Body of pancreas (tissue), 4 donors: ENCODE data around the gene CACNG7. TPM values are rescaled to one million over a fixed set of nuclear protein-coding genes. Genes with fewer than 3 reads are reported as not detected.
A peak's percentile ranks its signal among the peaks of the same experiment; 100 is the strongest.

Experiments used
- ATAC-seq: fragments of 150-250 bp; one replicate; pipeline ENCODE4 v1.9.1; 2016
- DNase-seq, 4 donors: peaks; one replicate each; pipeline ENCODE4 v3.0.0-alpha.2; 2019
- H3K27ac ChIP-seq, 4 donors: fragments of 200-600 bp; sonication (generic); 1 replicate in 3 of 4; 2 replicates in 1 of 4; pipeline versions ENCODE4 v1.5.1 to v1.6.1; 2016 to 2019; ENCODE audit warnings: mild to moderate bottlenecking in 1 of 4, mixed read lengths in 1 of 4, moderate library complexity in 1 of 4
- H3K27me3 ChIP-seq, 2 donors: fragments of 200-600 bp; sonication (generic); one replicate each; pipeline ENCODE4 v1.6.0; 2016; ENCODE audit warnings: mild to moderate bottlenecking in 1 of 2
- H3K36me3 ChIP-seq, 2 donors: fragments of 200-600 bp; sonication (generic); replicated peaks in 1 of 2; 2 replicates each; pipeline ENCODE4 v1.5.1; 2016; ENCODE audit warnings: low read depth in 2 of 2; ENCODE audit not compliant: insufficient read depth in 1 of 2
- H3K4me1 ChIP-seq: fragments of 200-600 bp; sonication (generic); one replicate; pipeline ENCODE4 v1.6.0; 2016
- H3K4me3 ChIP-seq, 2 donors: fragments of 200-600 bp; sonication (generic); 1 replicate in 1 of 2; 2 replicates in 1 of 2; pipeline ENCODE4 v1.5.1; 2016 to 2019
- H3K9me3 ChIP-seq, 3 donors: fragments of 200-600 bp; sonication (generic); 1 replicate in 2 of 3; 2 replicates in 1 of 3; pipeline ENCODE4 v1.5.1; 2016
- CTCF ChIP-seq, 7 experiments: fragments of 450-650 bp in 4 of 7; fragments of 200-600 bp in 3 of 7; sonication (generic) in 3 of 7; IDR thresholded peaks; one replicate each; pipeline ENCODE4 v1.5.1; 2016 to 2019; ENCODE audit warnings: antibody characterized with exemption in 7 of 7
- POLR2A ChIP-seq, 3 donors: fragments of 450-650 bp; IDR thresholded peaks; one replicate each; pipeline ENCODE4 v1.6.1; 2016; ENCODE audit warnings: antibody characterized with exemption in 3 of 3, mild to moderate bottlenecking in 2 of 3
- WGBS, 2 donors: methylation state at CpG; one replicate each; pipeline ENCODE4 v1.1.5; 2017; 5-methylcytosine and 5-hydroxymethylcytosine counted together
- intact Hi-C: fragments of 100-400 bp; cut with DNase I; formaldehyde crosslinking; loops from one replicate; pipeline ENCODE4 v1.15.1; 2023
- total RNA-seq, 2 donors: library from RNA; depleted of rRNA; stranded (reverse); fragments of >200 nt; gene quantifications; one replicate each; pipeline ENCODE4 v1.1.0, GENCODE V29; 2016

CACNG7 gene
- total RNA-seq, result not detected

- no peak for TF ChIP-seq POLR2A (IDR thresholded peaks at IDR 0.05)
- TF ChIP-seq CTCF (IDR thresholded peaks at IDR 0.05), result no peak
- ATAC-seq (no peak), DNase-seq (no peak)
- Histone ChIP-seq H3K27me3 (peaks cover 0 to 51% of the 10 kb centered on the region in 2 donors), H3K4me3 (no peak within 1 kb of the TSS), H3K27ac (no peak within 1 kb of the TSS), H3K9me3 (no peaks in the 10 kb centered on the region), H3K36me3 (no peaks in the 10 kb centered on the region), H3K4me1 (peaks cover 9% of the 10 kb centered on the region)
- WGBS, 2 donors, result 2 to 9% methylated on average over 7 to 21 of the region's 28 CpGs
- intact Hi-C loops, result no loop called here
These were observed at the start of gene CACNG7 for GRCh38 chr19:53908935-53909415. CACNG7 (plus strand) TSS chr19:53909278; CDS start chr19:53912832, 3,554 bp downstream.

- ATAC-seq, result no peak
- Histone ChIP-seq H3K36me3 (no peaks in the 10 kb centered on the region), H3K27me3 (no peaks in the 10 kb centered on the region), H3K27ac (peak overlapping the region in 3 of 4 donors; percentile 17 to 61 (median 49)), H3K4me3 (no peak overlapping the region), H3K4me1 (peaks cover 37% of the 10 kb centered on the region), H3K9me3 (no peaks in the 10 kb centered on the region)
- intact Hi-C loops, result no loop called here
- whole genome bisulfite sequencing, 2 donors, result 20 to 27% methylated on average over 4 to 6 of the region's 6 CpGs
- peak; percentile 32 to 67 (median 61) for DNase-seq
- no peak for TF ChIP-seq CTCF (IDR thresholded peaks at IDR 0.05)
These were observed 44.7 kb upstream of the CACNG7 start for GRCh38 chr19:53864308-53864836.

- peaks cover 44% of the 10 kb centered on the region for H3K4me1 ChIP-seq
- H3K27me3 ChIP-seq, result no peaks in the 10 kb centered on the region
- H3K4me3 ChIP-seq, result no peak overlapping the region
- WGBS, 2 donors, result 68 to 80% methylated on average over 7 to 9 of the region's 9 CpGs
- intact Hi-C loops, result no loop called here
- ATAC-seq (no peak), DNase-seq (no peak)
- TF ChIP-seq POLR2A (IDR thresholded peaks at IDR 0.05) (no peak), CTCF (IDR thresholded peaks at IDR 0.05) (no peak)
- H3K27ac ChIP-seq, result peak overlapping the region in 2 of 4 donors; percentile 7 to 89
- H3K9me3 ChIP-seq, result no peaks in the 10 kb centered on the region
- H3K36me3 ChIP-seq, result no peaks in the 10 kb centered on the region
These were observed 43.6 kb upstream of the CACNG7 start for GRCh38 chr19:53865523-53865917.

GRCh38 chr19:53865918-53866864 is 42.9 kb upstream of the CACNG7 start:
- peak overlapping the region; percentile 69 to 94 (median 84) for H3K27ac ChIP-seq
- H3K4me1 ChIP-seq, result peaks cover 51% of the 10 kb centered on the region
- 37 to 55% methylated on average over 32 to 35 of the region's 50 CpGs for WGBS, 2 donors
- intact Hi-C loops, result no loop called here
- ATAC-seq (no peak), DNase-seq (peak; percentile 35 to 56 (median 52))
- no peaks in the 10 kb centered on the region for H3K36me3 ChIP-seq
- TF ChIP-seq CTCF (IDR thresholded peaks at IDR 0.05), result no peak
- peak in 2 of 3 donors; percentile 17 to 32 for TF ChIP-seq POLR2A (IDR thresholded peaks at IDR 0.05)
- H3K27me3 ChIP-seq, result no peaks in the 10 kb centered on the region
- H3K4me3 ChIP-seq, result no peak overlapping the region
- no peaks in the 10 kb centered on the region for H3K9me3 ChIP-seq
